ENCODE data around the gene BCS1L.

DNA sequence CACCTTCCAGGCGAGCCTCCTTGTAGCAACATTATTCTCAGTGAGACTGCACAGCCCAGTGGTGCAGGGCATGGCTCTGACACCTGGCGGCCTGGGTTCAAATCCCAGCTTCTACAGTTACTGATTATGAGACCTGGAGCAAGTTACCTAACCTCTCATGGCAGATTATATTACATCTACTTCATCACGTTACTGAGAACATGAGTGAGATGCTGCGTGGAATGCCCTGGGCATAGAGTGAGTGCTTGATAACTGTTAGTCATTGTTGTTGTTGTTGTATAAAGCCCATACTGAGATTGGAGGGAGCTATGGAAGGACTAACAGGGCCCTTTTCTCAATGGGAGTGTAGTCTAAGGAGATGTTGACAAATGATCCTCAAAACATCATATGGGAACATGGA lies 33.1 kb upstream of the BCS1L start:
- no peak for TF ChIP-seq POLR2A (IDR thresholded peaks at IDR 0.05; ENCODE audit: low read depth, low read length)
- TF ChIP-seq POLR2AphosphoS5 (IDR thresholded peaks at IDR 0.05; ENCODE audit: low read depth, low read length), result no peak
- TF ChIP-seq PAX5 (IDR thresholded peaks at IDR 0.05; ENCODE audit: insufficient read depth, low read length, severe bottlenecking), result no peak
- no peak for TF ChIP-seq SPI1 (IDR thresholded peaks at IDR 0.05; ENCODE audit: low read depth, low read length)
